ENCODE results near the gene AQP12A.

AQP12A gene

DNA sequence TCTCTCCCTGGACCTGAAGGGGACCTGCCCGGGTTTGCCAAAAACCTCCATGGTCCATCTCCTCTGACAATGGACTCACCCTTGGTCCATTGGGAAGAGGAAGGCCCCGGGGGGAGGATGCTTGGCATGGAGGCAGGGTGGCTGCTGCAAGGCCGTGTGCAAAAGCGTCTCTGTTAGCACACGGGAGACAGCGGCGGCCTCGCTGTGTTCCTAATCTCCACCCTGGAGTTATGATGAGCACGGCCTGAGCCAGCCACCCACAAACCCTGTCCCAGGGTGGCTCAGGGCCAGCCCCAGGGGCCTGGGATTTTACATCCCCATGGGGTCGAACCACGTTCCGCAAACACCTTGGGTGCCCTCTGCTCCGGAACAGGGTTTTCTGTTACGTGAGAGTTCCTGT is 35.8 kb downstream of the AQP12A start:
- TF ChIP-seq, protein P1, sequence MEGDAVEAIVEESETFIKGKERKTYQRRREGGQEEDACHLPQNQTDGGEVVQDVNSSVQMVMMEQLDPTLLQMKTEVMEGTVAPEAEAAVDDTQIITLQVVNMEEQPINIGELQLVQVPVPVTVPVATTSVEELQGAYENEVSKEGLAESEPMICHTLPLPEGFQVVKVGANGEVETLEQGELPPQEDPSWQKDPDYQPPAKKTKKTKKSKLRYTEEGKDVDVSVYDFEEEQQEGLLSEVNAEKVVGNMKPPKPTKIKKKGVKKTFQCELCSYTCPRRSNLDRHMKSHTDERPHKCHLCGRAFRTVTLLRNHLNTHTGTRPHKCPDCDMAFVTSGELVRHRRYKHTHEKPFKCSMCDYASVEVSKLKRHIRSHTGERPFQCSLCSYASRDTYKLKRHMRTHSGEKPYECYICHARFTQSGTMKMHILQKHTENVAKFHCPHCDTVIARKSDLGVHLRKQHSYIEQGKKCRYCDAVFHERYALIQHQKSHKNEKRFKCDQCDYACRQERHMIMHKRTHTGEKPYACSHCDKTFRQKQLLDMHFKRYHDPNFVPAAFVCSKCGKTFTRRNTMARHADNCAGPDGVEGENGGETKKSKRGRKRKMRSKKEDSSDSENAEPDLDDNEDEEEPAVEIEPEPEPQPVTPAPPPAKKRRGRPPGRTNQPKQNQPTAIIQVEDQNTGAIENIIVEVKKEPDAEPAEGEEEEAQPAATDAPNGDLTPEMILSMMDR (IDR thresholded peaks at IDR 0.05), result no peak

DNA sequence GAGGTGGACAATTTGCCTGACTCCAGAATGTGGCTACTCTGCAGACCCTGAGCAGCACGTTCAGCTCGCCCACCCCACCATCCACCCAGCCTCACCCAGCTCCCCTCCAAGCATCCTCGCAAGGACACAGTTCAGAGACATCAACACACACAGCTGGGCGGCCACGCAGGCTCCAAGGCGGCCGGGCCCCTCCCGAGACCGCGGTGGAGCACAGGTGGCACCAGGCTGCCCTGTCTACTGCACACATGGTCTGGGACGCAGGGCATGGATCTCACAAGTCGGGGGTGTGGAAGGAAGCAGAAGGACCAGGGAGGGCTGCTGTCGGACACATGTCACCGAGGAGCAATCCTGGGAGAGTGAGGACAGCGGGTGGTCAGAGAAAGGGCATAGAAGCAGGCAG is 36.2 kb downstream of the AQP12A start:
- TF ChIP-seq, protein P1 (IDR thresholded peaks at IDR 0.05), result no peak

DNA sequence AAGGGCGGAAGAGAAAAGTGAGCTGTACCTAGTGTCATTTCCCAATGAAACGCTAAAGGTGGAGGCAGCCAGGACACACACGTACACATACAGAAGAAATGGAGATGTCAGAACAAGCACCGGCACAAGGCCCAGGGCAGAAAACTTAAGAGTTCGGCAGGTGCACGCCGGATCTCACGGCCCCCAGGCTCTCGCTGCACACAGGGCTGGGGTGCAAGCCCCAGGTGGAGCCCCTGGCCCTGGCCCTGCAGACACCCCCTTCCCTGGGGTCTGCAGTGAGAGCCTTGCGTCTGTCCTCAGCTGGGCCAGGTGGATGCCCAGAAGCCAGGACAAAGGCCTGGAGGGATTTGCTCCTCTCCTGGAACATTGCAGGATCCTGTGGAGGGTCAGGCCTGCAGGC is 36.7 kb downstream of the AQP12A start:
- TF ChIP-seq, protein P1 (IDR thresholded peaks at IDR 0.05), result no peak

DNA sequence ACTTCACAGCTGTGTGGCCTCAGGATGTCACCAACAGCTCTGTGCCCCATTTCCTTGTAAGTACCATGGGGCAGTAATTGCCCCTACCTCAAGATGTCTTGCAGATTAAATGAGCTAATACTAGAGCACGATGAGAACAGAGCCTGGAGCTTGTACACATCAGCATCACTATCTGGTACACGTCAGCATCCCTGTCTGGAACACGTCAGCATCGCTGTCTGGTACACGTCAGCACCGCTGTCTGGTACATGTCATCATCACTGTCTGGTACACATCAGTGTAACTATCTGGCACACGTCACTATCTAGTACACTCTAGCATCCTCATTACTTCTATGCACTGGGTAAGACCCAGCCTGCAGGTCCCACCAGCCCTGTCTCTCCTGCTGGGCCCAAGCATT is 37.2 kb downstream of the AQP12A start:
- TF ChIP-seq, protein P1 (IDR thresholded peaks at IDR 0.05), result no peak

DNA sequence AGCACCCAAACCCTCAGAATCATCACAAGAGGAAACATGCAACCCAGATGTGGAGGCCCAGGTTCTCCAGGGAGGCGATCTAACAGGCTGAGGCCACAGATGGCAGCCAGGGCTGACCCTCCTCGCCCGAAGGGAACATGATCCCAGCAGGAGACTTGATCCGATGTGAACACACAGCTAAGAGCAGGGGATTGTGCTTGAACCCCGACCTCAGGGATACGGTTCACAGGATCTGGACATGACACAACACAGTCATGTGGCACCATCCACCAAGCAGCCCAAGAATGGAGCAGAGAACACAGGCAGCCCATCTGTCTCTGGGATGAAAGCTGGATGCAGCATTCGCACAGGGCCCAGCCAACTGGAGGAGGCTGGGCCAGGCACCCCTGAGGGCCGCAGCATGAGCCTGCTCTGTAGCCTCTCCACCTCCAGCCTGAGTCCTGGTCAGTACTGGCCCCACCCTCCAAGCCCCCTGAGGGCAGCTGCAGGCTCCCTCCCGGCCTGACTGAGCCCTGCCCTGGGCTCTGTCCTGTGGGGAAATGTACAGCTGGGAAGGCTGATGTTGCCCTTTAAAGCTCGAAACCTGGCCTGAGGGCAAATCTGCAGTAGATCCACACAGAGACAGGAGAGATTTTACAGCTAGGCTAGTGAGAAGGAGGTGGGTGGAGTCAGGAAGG is 39.0 kb downstream of the AQP12A start:
- TF ChIP-seq, protein P1 (IDR thresholded peaks at IDR 0.05), result no peak

GRCh38 chr2:240731178-240731545 is 39.5 kb downstream of the AQP12A start:
- TF ChIP-seq, protein P1 (IDR thresholded peaks at IDR 0.05), result no peak

GRCh38 chr2:240732184-240732583 is 40.5 kb downstream of the AQP12A start:
- TF ChIP-seq, protein P1 (IDR thresholded peaks at IDR 0.05), result no peak
